Measurements from ENCODE around the gene ZFP92.

Gene ZFP92

GRCh38 chrX:153455571-153455970 lies 44.3 kb downstream of the ZFP92 start:
- DNase-seq (ENCODE audit: low read depth) = no peak

GRCh38 chrX:153456161-153456560 lies 44.9 kb downstream of the ZFP92 start:
- DNase-seq (ENCODE audit: low read depth) = no peak

GRCh38 chrX:153456704-153457103 lies 45.4 kb downstream of the ZFP92 start:
- no peak for DNase-seq (ENCODE audit: low read depth)

GRCh38 chrX:153457136-153457825 lies 46.0 kb downstream of the ZFP92 start:
- no peak for DNase-seq (ENCODE audit: low read depth)

- no peak for DNase-seq (ENCODE audit: low read depth)
These were observed 46.7 kb downstream of the ZFP92 start for GRCh38 chrX:153457827-153458466.

- DNase-seq (ENCODE audit: low read depth) = no peak
These were observed 47.2 kb downstream of the ZFP92 start for GRCh38 chrX:153458476-153458875.

GRCh38 chrX:153459986-153460385 lies 48.7 kb downstream of the ZFP92 start:
- no peak for DNase-seq (ENCODE audit: low read depth)

- no peak for DNase-seq (ENCODE audit: low read depth)
These were observed 49.6 kb downstream of the ZFP92 start for GRCh38 chrX:153460826-153461225.
